ENCODE results near the gene C1orf167. TPM values are rescaled to one million over a fixed set of nuclear protein-coding genes. Genes with fewer than 3 reads are reported as not detected.

The C1orf167 gene
- total and polyA plus RNA-seq, 2 of the 8 experiments (the other 6 are each of a cell fraction or from before 2014, with no cell fraction given), result 0.70 to 1.3 TPM

DNA sequence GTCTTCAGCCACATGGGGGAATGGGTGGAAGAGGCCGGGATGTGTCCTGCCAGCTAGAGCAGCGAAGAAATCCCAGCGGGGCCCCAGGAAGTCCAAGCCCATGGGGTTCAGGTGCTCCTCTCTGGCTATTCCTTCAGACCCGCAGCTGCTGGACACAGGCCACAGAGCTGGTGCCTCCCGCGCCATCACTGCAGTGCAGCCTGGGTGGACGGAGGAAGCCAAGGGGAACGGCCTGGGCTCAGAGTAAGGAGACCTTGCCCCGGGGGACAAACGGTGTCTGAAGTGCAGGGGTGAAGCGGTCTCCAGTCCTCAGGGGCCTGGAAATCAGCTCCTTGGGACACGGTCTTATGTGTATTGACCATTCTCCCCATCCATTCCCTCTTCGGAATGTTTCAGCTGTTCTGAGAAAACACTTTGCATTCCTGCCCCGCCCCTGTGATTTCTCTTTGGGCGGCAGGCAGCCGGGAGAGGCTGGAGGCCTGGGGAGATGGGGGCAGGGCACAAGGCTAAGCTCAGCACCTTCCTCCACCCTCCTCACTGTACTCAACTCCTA is 25.3 kb downstream of the C1orf167 start (continued):
- TF ChIP-seq CHD7 (IDR thresholded peaks at IDR 0.05; ENCODE audit: insufficient replicate concordance, low read length), result no peak
- TF ChIP-seq, protein P1, sequence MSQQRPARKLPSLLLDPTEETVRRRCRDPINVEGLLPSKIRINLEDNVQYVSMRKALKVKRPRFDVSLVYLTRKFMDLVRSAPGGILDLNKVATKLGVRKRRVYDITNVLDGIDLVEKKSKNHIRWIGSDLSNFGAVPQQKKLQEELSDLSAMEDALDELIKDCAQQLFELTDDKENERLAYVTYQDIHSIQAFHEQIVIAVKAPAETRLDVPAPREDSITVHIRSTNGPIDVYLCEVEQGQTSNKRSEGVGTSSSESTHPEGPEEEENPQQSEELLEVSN (IDR thresholded peaks at IDR 0.05), result no peak
- TF ChIP-seq JUN (IDR thresholded peaks at IDR 0.05; ENCODE audit: low read depth, low read length), result no peak
- no peak for TF ChIP-seq USF2 (IDR thresholded peaks at IDR 0.05; ENCODE audit: low read length)
- no peak for TF ChIP-seq NANOG (IDR thresholded peaks at IDR 0.05; ENCODE audit: insufficient read depth, low read depth, low read length, poor library complexity, severe bottlenecking)
- no peak for TF ChIP-seq PHF8 (conservative IDR thresholded peaks at IDR 0.05; ENCODE audit: low read depth, low read length)
- peak; percentile 35; the same call in 1 of the 2 replicates for TF ChIP-seq GABPA (IDR thresholded peaks at IDR 0.05; ENCODE audit: borderline replicate concordance, insufficient read depth, low read length)
- TF ChIP-seq SRF (IDR thresholded peaks at IDR 0.05; ENCODE audit: low read depth, low read length), result no peak
- no peak for TF ChIP-seq FOSL1 (IDR thresholded peaks at IDR 0.05; ENCODE audit: insufficient read depth, low read depth, low read length)
